OCI-LY1 (cell line): ENCODE measurements around the gene IL1RAPL2.

ENCODE experiments used
- H2AFZ ChIP-seq: fragments of 200-600 bp; sonication (generic), shearing (Covaris generic); 2 replicates; pipeline ENCODE4 v1.6.0; 2014; ENCODE audit warnings: antibody characterized with exemption, mild to moderate bottlenecking, low read length
- H3F3A ChIP-seq: fragments of 200-600 bp; sonication (generic), shearing (Covaris generic); 2 replicates; pipeline ENCODE4 v1.6.0; 2014; ENCODE audit warnings: mild to moderate bottlenecking, antibody characterized with exemption, low read length, moderate library complexity; ENCODE audit not compliant: insufficient read depth
- H3K27ac ChIP-seq: fragments of 200-600 bp; sonication (generic); 2 replicates; pipeline ENCODE4 v1.5.1; 2014; ENCODE audit warnings: low read length, mixed run types, mild to moderate bottlenecking, low read depth; ENCODE audit not compliant: poor library complexity, severe bottlenecking
- H3K27me3 ChIP-seq: fragments of 200-600 bp; sonication (generic); 2 replicates; pipeline ENCODE4 v1.6.0; 2014; ENCODE audit warnings: antibody characterized with exemption, mild to moderate bottlenecking, low read length, moderate library complexity; ENCODE audit not compliant: insufficient read depth
- H3K36me3 ChIP-seq: fragments of 200-600 bp; sonication (generic); 2 replicates; pipeline ENCODE4 v1.6.1; 2014; ENCODE audit warnings: mild to moderate bottlenecking, antibody characterized with exemption, low read length, moderate library complexity, mixed read lengths; ENCODE audit not compliant: insufficient read depth
- H3K4me1 ChIP-seq: fragments of 200-600 bp; sonication (generic); 2 replicates; pipeline ENCODE4 v1.5.1; 2014; ENCODE audit warnings: mild to moderate bottlenecking, low read length, moderate library complexity; ENCODE audit not compliant: insufficient read depth, severe bottlenecking
- H3K4me2 ChIP-seq: fragments of 200-600 bp; sonication (generic), shearing (Covaris generic); 2 replicates; pipeline ENCODE4 v1.6.1; 2014; ENCODE audit warnings: low read length
- H3K4me3 ChIP-seq: fragments of 200-600 bp; sonication (generic); 2 replicates; pipeline ENCODE4 v1.5.1; 2014; ENCODE audit warnings: low read length, low read depth, mild to moderate bottlenecking, mixed read lengths; ENCODE audit not compliant: poor library complexity, severe bottlenecking
- H3K79me2 ChIP-seq: fragments of 200-600 bp; shearing (Covaris generic); 2 replicates; pipeline ENCODE4 v1.6.1; 2016; ENCODE audit warnings: mixed run types, low read length, mixed read lengths; ENCODE audit not compliant: insufficient read depth
- H3K9ac ChIP-seq: fragments of 200-600 bp; sonication (generic), shearing (Covaris generic); 2 replicates; pipeline ENCODE4 v1.6.1; 2014; ENCODE audit warnings: mild to moderate bottlenecking, low read length, mixed read lengths
- H3K9me2 ChIP-seq: fragments of 200-600 bp; sonication (generic), shearing (Covaris generic); 2 replicates; pipeline ENCODE4 v1.6.1; 2014; ENCODE audit warnings: low read depth, mild to moderate bottlenecking, low read length, mixed read lengths
- H3K9me3 ChIP-seq: fragments of 200-600 bp; shearing (Covaris generic); 2 replicates; pipeline ENCODE4 v1.6.1; 2014; ENCODE audit warnings: low read length, mixed read lengths
- H4K20me1 ChIP-seq: fragments of 200-600 bp; sonication (generic), shearing (Covaris generic); 2 replicates; pipeline ENCODE4 v1.6.0; 2016; ENCODE audit warnings: mild to moderate bottlenecking, low read length; ENCODE audit not compliant: insufficient read depth
- CTCF ChIP-seq: fragments of 200-600 bp; sonication (generic), shearing (Covaris generic); IDR thresholded peaks from 2 replicates; pipeline ENCODE4 v1.5.1; 2017; ENCODE audit warnings: mild to moderate bottlenecking, antibody characterized with exemption, low read length, moderate library complexity, mixed read lengths
- EZH2 ChIP-seq: fragments of 200-600 bp; sonication (generic), shearing (Covaris generic); IDR thresholded peaks from 2 replicates; pipeline ENCODE4 v1.8.0; 2017; ENCODE audit warnings: borderline replicate concordance, mixed run types, mild to moderate bottlenecking, antibody characterized with exemption, low read length, moderate library complexity, mixed read lengths

IL1RAPL2 gene

GRCh38 chrX:105120463-105120862 lies 554.5 kb downstream of the IL1RAPL2 start:
- no peaks in the 10 kb centered on the region for H3K9me3 ChIP-seq
- H2AFZ ChIP-seq: no peak overlapping the region
- no peaks in the 10 kb centered on the region for H4K20me1 ChIP-seq
- no peaks in the 10 kb centered on the region for H3F3A ChIP-seq
- no peak overlapping the region for H3K9ac ChIP-seq
- H3K36me3 ChIP-seq: no peaks in the 10 kb centered on the region
- H3K4me2 ChIP-seq: no peak overlapping the region
- H3K27me3 ChIP-seq: no peaks in the 10 kb centered on the region
- no peak overlapping the region for H3K27ac ChIP-seq
- no peak overlapping the region for H3K4me3 ChIP-seq
- H3K79me2 ChIP-seq: no peaks in the 10 kb centered on the region
- TF ChIP-seq CTCF (no peak), EZH2 (no peak)
- no peaks in the 10 kb centered on the region for H3K9me2 ChIP-seq
- H3K4me1 ChIP-seq: no peaks in the 10 kb centered on the region

- TF ChIP-seq EZH2 (no peak), CTCF (no peak)
- Histone ChIP-seq H3K4me3 (no peak overlapping the region), H3K9me2 (no peaks in the 10 kb centered on the region), H3K4me1 (no peaks in the 10 kb centered on the region), H3K9ac (no peak overlapping the region), H3F3A (no peaks in the 10 kb centered on the region), H2AFZ (no peak overlapping the region), H3K4me2 (no peak overlapping the region), H3K27me3 (no peaks in the 10 kb centered on the region), H4K20me1 (no peaks in the 10 kb centered on the region), H3K79me2 (no peaks in the 10 kb centered on the region), H3K27ac (no peak overlapping the region), H3K9me3 (no peaks in the 10 kb centered on the region), H3K36me3 (no peaks in the 10 kb centered on the region)
Measured at GRCh38 chrX:105121186-105121585, 555.2 kb downstream of the IL1RAPL2 start.

- Histone ChIP-seq H3K4me1 (no peaks in the 10 kb centered on the region), H3K4me3 (no peak overlapping the region), H3K27me3 (no peaks in the 10 kb centered on the region), H2AFZ (no peak overlapping the region), H3K9me3 (no peaks in the 10 kb centered on the region), H3K9me2 (no peaks in the 10 kb centered on the region), H3K9ac (no peak overlapping the region), H3K36me3 (no peaks in the 10 kb centered on the region), H3K4me2 (no peak overlapping the region), H3K27ac (no peak overlapping the region), H3K79me2 (no peaks in the 10 kb centered on the region), H3F3A (no peaks in the 10 kb centered on the region), H4K20me1 (no peaks in the 10 kb centered on the region)
- no peak for TF ChIP-seq CTCF
- no peak for TF ChIP-seq EZH2
Measured at GRCh38 chrX:105126201-105126600, 560.2 kb downstream of the IL1RAPL2 start.
